NT2/D1 (cell line): ENCODE data around the gene GABBR2.

Source experiments
- DNase-seq: peaks from one replicate; pipeline ENCODE4 v3.0.0-alpha.2; 2011; ENCODE audit warnings: low read depth, low spot score
- H3K27me3 ChIP-seq: 2 replicates; pipeline ENCODE4 v1.6.0; 2011; ENCODE audit warnings: mild to moderate bottlenecking; ENCODE audit not compliant: insufficient read length, insufficient read depth
- H3K36me3 ChIP-seq: 2 replicates; pipeline ENCODE4 v1.6.1; 2011; ENCODE audit warnings: mild to moderate bottlenecking, low read length, mixed read lengths; ENCODE audit not compliant: insufficient read depth, insufficient read length
- H3K4me1 ChIP-seq: 2 replicates; pipeline ENCODE4 v1.5.1; 2011; ENCODE audit not compliant: insufficient read depth, insufficient read length
- H3K4me3 ChIP-seq: 2 replicates; pipeline ENCODE4 v1.5.1; 2011; ENCODE audit warnings: low read depth; ENCODE audit not compliant: insufficient read length
- H3K9ac ChIP-seq: 2 replicates; pipeline ENCODE4 v1.6.0; 2011; ENCODE audit warnings: low read depth; ENCODE audit not compliant: insufficient read length
- H3K9me3 ChIP-seq: 2 replicates; pipeline ENCODE4 v1.5.1; 2011; ENCODE audit warnings: mild to moderate bottlenecking, low read length; ENCODE audit not compliant: insufficient read depth
- SUZ12 ChIP-seq: IDR thresholded peaks from 2 replicates; pipeline ENCODE4 v1.6.1; 2011; ENCODE audit not compliant: insufficient read length, insufficient read depth; ENCODE audit errors: extremely low read depth
- YY1 ChIP-seq: IDR thresholded peaks from 2 replicates; pipeline ENCODE4 v1.6.1; 2011; ENCODE audit not compliant: insufficient read length, insufficient read depth
- ZNF274 ChIP-seq: IDR thresholded peaks from 2 replicates; pipeline ENCODE4 v1.6.1; 2011; ENCODE audit warnings: mild to moderate bottlenecking, low read depth, low read length

Gene GABBR2

DNA sequence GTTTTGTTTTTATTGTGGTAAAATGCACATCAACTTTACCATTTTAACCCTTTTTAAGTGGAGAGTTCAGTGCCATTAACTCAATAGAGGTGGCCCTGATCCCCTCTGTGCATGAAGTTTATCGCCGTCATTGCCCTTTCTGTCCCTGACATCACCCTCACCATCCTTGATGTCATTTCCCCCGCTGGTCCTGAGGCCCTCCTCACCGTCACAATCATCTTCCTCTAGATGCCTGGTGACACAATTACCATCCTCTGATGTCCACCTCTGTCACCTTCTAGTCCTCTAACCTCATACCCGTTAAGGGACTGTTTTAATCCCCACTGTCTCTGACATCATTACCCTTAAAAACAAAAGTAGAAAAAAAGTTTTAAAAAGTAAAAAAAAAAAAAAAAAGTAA, 340.8 kb downstream of the GABBR2 start:
- Histone ChIP-seq H3K9me3 (peaks cover 30% of the 10 kb centered on the region), H3K4me1 (no peaks in the 10 kb centered on the region), H3K9ac (no peak overlapping the region), H3K27me3 (no peaks in the 10 kb centered on the region), H3K36me3 (no peaks in the 10 kb centered on the region), H3K4me3 (no peak overlapping the region)
- TF ChIP-seq SUZ12 (no peak), ZNF274 (no peak), YY1 (no peak)
- DNase-seq = no peak

GRCh38 chr9:98367371-98367900, 341.3 kb downstream of the GABBR2 start:
- TF ChIP-seq ZNF274 (no peak), YY1 (no peak), SUZ12 (no peak)
- DNase-seq = no peak
- peaks cover 3% of the 10 kb centered on the region for H3K4me1 ChIP-seq
- H3K9me3 ChIP-seq = peaks cover 30% of the 10 kb centered on the region
- H3K36me3 ChIP-seq = no peaks in the 10 kb centered on the region
- H3K9ac ChIP-seq = no peak overlapping the region
- H3K4me3 ChIP-seq = no peak overlapping the region
- H3K27me3 ChIP-seq = no peaks in the 10 kb centered on the region

GRCh38 chr9:98365781-98366180, 343.0 kb downstream of the GABBR2 start:
- peaks cover 30% of the 10 kb centered on the region for H3K9me3 ChIP-seq
- peaks cover 3% of the 10 kb centered on the region for H3K4me1 ChIP-seq
- TF ChIP-seq YY1 (no peak), ZNF274 (no peak)
- H3K27me3 ChIP-seq = no peaks in the 10 kb centered on the region
- H3K36me3 ChIP-seq = no peaks in the 10 kb centered on the region
- no peak overlapping the region for H3K9ac ChIP-seq
- DNase-seq = no peak
- H3K4me3 ChIP-seq = no peak overlapping the region

DNA sequence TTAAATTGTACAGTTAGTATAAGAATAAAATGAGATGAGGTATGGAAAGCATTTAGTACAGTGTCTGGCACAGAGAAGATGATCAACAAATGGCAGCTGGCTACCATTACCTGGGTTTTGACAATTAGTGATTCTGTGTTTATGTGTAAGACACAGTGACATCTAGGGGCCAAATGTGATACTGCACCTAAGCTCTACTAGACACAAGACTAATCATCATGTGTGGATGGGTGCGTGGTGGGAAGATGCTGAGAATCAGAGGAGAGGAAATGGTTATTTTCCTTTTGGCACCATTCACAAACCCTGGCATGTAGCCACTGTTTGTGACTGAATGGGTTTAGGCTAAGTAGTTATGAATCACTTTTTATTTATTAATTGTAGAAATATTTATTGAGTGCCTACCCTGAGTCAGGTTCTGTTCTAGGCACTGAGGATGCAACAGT, 343.5 kb downstream of the GABBR2 start:
- DNase-seq = peak; percentile 54
- Histone ChIP-seq H3K27me3 (no peaks in the 10 kb centered on the region), H3K9me3 (peaks cover 30% of the 10 kb centered on the region), H3K4me3 (no peak overlapping the region), H3K9ac (no peak overlapping the region), H3K36me3 (no peaks in the 10 kb centered on the region), H3K4me1 (peaks cover 3% of the 10 kb centered on the region)
- TF ChIP-seq SUZ12 = no peak
- no peak for TF ChIP-seq YY1
- no peak for TF ChIP-seq ZNF274

DNA sequence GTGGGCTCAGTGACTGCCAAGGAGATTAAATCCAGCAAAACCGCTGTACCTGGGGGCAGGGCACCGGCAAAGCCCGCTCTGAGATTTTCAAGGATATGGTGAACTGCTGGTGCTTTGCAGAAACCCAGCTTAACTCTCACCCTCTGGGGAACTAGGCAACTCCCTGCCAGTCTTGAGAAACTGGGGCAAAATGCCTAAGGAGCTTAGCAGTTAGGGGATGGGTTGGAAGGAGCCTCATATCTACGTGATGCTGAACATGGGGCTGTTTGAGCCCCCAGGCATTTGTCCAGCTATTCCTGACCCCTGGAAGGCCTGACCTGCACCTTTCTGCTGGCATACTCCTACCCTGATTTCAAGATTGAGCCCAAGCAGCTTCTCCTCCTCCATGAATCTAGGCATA, 344.6 kb downstream of the GABBR2 start:
- DNase-seq = no peak
- Histone ChIP-seq H3K9me3 (peaks cover 30% of the 10 kb centered on the region), H3K36me3 (no peaks in the 10 kb centered on the region), H3K9ac (no peak overlapping the region), H3K4me1 (peaks cover 3% of the 10 kb centered on the region), H3K4me3 (no peak overlapping the region), H3K27me3 (no peaks in the 10 kb centered on the region)
- TF ChIP-seq SUZ12 = no peak

GRCh38 chr9:98363644-98364043, 345.1 kb downstream of the GABBR2 start:
- no peak for DNase-seq
- peaks cover 30% of the 10 kb centered on the region for H3K9me3 ChIP-seq
- no peak overlapping the region for H3K9ac ChIP-seq
- H3K36me3 ChIP-seq = no peaks in the 10 kb centered on the region
- no peak overlapping the region for H3K4me3 ChIP-seq
- no peaks in the 10 kb centered on the region for H3K27me3 ChIP-seq
- peaks cover 3% of the 10 kb centered on the region for H3K4me1 ChIP-seq
- TF ChIP-seq YY1 (no peak), SUZ12 (no peak), ZNF274 (no peak)

GRCh38 chr9:98362624-98363252, 346.0 kb downstream of the GABBR2 start:
- H3K4me3 ChIP-seq = no peak overlapping the region
- no peaks in the 10 kb centered on the region for H3K36me3 ChIP-seq
- peaks cover 3% of the 10 kb centered on the region for H3K4me1 ChIP-seq
- no peaks in the 10 kb centered on the region for H3K27me3 ChIP-seq
- DNase-seq = no peak
- no peak overlapping the region for H3K9ac ChIP-seq
- H3K9me3 ChIP-seq = peaks cover 30% of the 10 kb centered on the region
- no peak for TF ChIP-seq SUZ12
- TF ChIP-seq ZNF274 = no peak
- no peak for TF ChIP-seq YY1

GRCh38 chr9:98361645-98362044, 347.1 kb downstream of the GABBR2 start:
- H3K36me3 ChIP-seq = no peaks in the 10 kb centered on the region
- TF ChIP-seq SUZ12 (no peak), YY1 (no peak), ZNF274 (no peak)
- H3K9me3 ChIP-seq = peaks cover 26% of the 10 kb centered on the region
- H3K9ac ChIP-seq = no peak overlapping the region
- peaks cover 3% of the 10 kb centered on the region for H3K4me1 ChIP-seq
- no peaks in the 10 kb centered on the region for H3K27me3 ChIP-seq
- no peak for DNase-seq
- H3K4me3 ChIP-seq = no peak overlapping the region
